HCT116 (cell line): ENCODE results near the gene GOLGA7B.

Experiments
- POLR2A ChIP-seq: IDR thresholded peaks from 2 replicates; pipeline ENCODE4 v1.7.0; 2011; ENCODE audit warnings: borderline replicate concordance; ENCODE audit not compliant: insufficient read depth, insufficient read length; ENCODE audit errors: extremely low read depth
- TF ChIP-seq, protein P1 (sequence below), 3 experiments: fragments of 200-600 bp in 1 of 3; sonication (generic) in 1 of 3; IDR thresholded peaks in 2 of 3; conservative IDR thresholded peaks in 1 of 3; 2 replicates each; pipeline ENCODE4 v1.5.1; 2012 to 2017; ENCODE audit warnings: low read depth in 2 of 3, low read length in 2 of 3, antibody characterized with exemption in 1 of 3, borderline replicate concordance in 1 of 3, control low read depth in 1 of 3, mild to moderate bottlenecking in 1 of 3, mixed read lengths in 1 of 3, mixed run types in 1 of 3, moderate library complexity in 1 of 3; ENCODE audit not compliant: insufficient read depth in 1 of 3

DNA sequence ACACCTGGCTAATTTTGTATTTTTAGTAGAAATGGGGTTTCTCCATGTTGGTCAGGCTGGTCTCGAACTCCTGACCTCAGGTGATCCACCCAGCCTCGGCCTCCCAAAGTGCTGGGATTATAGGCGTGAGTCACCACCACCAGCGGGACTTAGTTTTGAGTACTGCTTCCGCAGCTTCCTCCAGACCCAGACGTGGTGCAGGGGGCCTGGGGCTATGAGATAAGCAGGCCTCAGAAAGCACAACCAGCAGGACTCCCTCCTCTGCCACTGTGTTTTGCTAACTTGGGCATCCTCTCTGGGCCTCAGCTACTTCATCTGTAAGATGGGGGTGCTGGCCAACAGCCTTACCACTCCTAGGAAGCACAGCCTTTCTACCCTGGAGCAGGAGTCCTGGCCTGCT lies 37.8 kb downstream of the GOLGA7B start:
- TF ChIP-seq, protein P1, sequence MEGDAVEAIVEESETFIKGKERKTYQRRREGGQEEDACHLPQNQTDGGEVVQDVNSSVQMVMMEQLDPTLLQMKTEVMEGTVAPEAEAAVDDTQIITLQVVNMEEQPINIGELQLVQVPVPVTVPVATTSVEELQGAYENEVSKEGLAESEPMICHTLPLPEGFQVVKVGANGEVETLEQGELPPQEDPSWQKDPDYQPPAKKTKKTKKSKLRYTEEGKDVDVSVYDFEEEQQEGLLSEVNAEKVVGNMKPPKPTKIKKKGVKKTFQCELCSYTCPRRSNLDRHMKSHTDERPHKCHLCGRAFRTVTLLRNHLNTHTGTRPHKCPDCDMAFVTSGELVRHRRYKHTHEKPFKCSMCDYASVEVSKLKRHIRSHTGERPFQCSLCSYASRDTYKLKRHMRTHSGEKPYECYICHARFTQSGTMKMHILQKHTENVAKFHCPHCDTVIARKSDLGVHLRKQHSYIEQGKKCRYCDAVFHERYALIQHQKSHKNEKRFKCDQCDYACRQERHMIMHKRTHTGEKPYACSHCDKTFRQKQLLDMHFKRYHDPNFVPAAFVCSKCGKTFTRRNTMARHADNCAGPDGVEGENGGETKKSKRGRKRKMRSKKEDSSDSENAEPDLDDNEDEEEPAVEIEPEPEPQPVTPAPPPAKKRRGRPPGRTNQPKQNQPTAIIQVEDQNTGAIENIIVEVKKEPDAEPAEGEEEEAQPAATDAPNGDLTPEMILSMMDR (IDR thresholded peaks at IDR 0.05 in 2 of 3, conservative IDR thresholded peaks at IDR 0.05 in 1 of 3; ENCODE audit: borderline replicate concordance in 1 of 3, insufficient read depth in 1 of 3, low read depth in 2 of 3, low read length in 2 of 3) = no peak
- no peak for TF ChIP-seq POLR2A
